Osteoblast (primary cell): ENCODE data around the gene MRPL37. TPM values are rescaled to one million over a fixed set of nuclear protein-coding genes. Genes with fewer than 3 reads are reported as not detected.

Source experiments
- DNase-seq: peaks from one replicate; pipeline ENCODE4 v3.0.0; 2011; ENCODE audit warnings: low spot score, mixed read lengths; ENCODE audit not compliant: insufficient read length; ENCODE audit errors: missing footprints
- H2AFZ ChIP-seq: 2 replicates; pipeline ENCODE4 v1.6.0; 2011; ENCODE audit warnings: mild to moderate bottlenecking, low read length
- H3K27ac ChIP-seq: 2 replicates; pipeline ENCODE4 v1.5.1; 2011; ENCODE audit warnings: mild to moderate bottlenecking, low read depth, low read length, moderate library complexity
- H3K27me3 ChIP-seq: 2 replicates; pipeline ENCODE4 v1.6.0; 2012; ENCODE audit warnings: mild to moderate bottlenecking, control low read depth, inconsistent platforms, low read length, moderate library complexity; ENCODE audit not compliant: insufficient read depth
- H3K36me3 ChIP-seq: 2 replicates; pipeline ENCODE4 v1.5.1; 2011; ENCODE audit warnings: mild to moderate bottlenecking, low read length, control low read depth, moderate library complexity; ENCODE audit not compliant: insufficient read depth
- H3K4me1 ChIP-seq: 2 replicates; pipeline ENCODE4 v1.5.1; 2011; ENCODE audit warnings: mild to moderate bottlenecking, low read length, control low read depth, moderate library complexity; ENCODE audit not compliant: insufficient read depth
- H3K4me2 ChIP-seq: 2 replicates; pipeline ENCODE4 v1.6.0; 2011; ENCODE audit warnings: mild to moderate bottlenecking, low read length; ENCODE audit not compliant: insufficient read depth
- H3K4me3 ChIP-seq: fragments of 200-600 bp; sonication (generic); 3 replicates; pipeline ENCODE4 v1.5.1; 2012; ENCODE audit warnings: mild to moderate bottlenecking, low read length, inconsistent platforms; ENCODE audit not compliant: insufficient read depth
- H3K79me2 ChIP-seq: 2 replicates; pipeline ENCODE4 v1.6.0; 2012; ENCODE audit warnings: mild to moderate bottlenecking, low read length, control low read depth, inconsistent platforms; ENCODE audit not compliant: insufficient read depth
- H3K9me3 ChIP-seq: 2 replicates; pipeline ENCODE4 v1.5.1; 2011; ENCODE audit warnings: low read depth, low read length, control low read depth
- H4K20me1 ChIP-seq: 2 replicates; pipeline ENCODE4 v1.6.0; 2012; ENCODE audit warnings: mild to moderate bottlenecking, low read length, control low read depth; ENCODE audit not compliant: insufficient read depth
- total RNA-seq: library from RNA; depleted of rRNA; stranded (reverse); fragments of >200 nt; gene quantifications from 2 replicates; pipeline ENCODE4 v1.2.3, GENCODE V29; 2012
- TF ChIP-seq, protein P1 (sequence below): IDR thresholded peaks from 2 replicates; pipeline ENCODE4 v1.5.1; 2011; ENCODE audit warnings: mild to moderate bottlenecking, low read depth, low read length, moderate library complexity; ENCODE audit errors: extremely low read depth

The MRPL37 gene
- total RNA-seq, 1 donor: 88.7 TPM

GRCh38 chr1:54167422-54168139 is 32.4 kb upstream of the MRPL37 start:
- no peaks in the 10 kb centered on the region for H3K36me3 ChIP-seq

GRCh38 chr1:54168206-54168965 is 31.6 kb upstream of the MRPL37 start:
- no peak overlapping the region for H3K27ac ChIP-seq
- H3K4me2 ChIP-seq: no peak overlapping the region
- H3K79me2 ChIP-seq: no peaks in the 10 kb centered on the region
- TF ChIP-seq, protein P1, sequence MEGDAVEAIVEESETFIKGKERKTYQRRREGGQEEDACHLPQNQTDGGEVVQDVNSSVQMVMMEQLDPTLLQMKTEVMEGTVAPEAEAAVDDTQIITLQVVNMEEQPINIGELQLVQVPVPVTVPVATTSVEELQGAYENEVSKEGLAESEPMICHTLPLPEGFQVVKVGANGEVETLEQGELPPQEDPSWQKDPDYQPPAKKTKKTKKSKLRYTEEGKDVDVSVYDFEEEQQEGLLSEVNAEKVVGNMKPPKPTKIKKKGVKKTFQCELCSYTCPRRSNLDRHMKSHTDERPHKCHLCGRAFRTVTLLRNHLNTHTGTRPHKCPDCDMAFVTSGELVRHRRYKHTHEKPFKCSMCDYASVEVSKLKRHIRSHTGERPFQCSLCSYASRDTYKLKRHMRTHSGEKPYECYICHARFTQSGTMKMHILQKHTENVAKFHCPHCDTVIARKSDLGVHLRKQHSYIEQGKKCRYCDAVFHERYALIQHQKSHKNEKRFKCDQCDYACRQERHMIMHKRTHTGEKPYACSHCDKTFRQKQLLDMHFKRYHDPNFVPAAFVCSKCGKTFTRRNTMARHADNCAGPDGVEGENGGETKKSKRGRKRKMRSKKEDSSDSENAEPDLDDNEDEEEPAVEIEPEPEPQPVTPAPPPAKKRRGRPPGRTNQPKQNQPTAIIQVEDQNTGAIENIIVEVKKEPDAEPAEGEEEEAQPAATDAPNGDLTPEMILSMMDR: no peak
- H3K27me3 ChIP-seq: no peaks in the 10 kb centered on the region
- H3K36me3 ChIP-seq: no peaks in the 10 kb centered on the region
- no peak for DNase-seq
- H2AFZ ChIP-seq: no peak overlapping the region
- H3K4me3 ChIP-seq: no peak overlapping the region
- no peaks in the 10 kb centered on the region for H3K9me3 ChIP-seq
- no peaks in the 10 kb centered on the region for H3K4me1 ChIP-seq
- no peaks in the 10 kb centered on the region for H4K20me1 ChIP-seq

More at GRCh38 chr1:54167422-54168139, 32.4 kb upstream of the MRPL37 start:
- H4K20me1 ChIP-seq: no peaks in the 10 kb centered on the region
- no peak overlapping the region for H3K27ac ChIP-seq
- H3K4me2 ChIP-seq: no peak overlapping the region
- H3K4me3 ChIP-seq: no peak overlapping the region
- no peaks in the 10 kb centered on the region for H3K4me1 ChIP-seq
- H3K27me3 ChIP-seq: no peaks in the 10 kb centered on the region
- H3K9me3 ChIP-seq: no peaks in the 10 kb centered on the region
- no peak overlapping the region for H2AFZ ChIP-seq
- H3K79me2 ChIP-seq: no peaks in the 10 kb centered on the region
- no peak for DNase-seq
- TF ChIP-seq, protein P1: no peak

- Histone ChIP-seq H4K20me1 (no peaks in the 10 kb centered on the region), H3K4me3 (no peak overlapping the region), H3K79me2 (no peaks in the 10 kb centered on the region), H3K4me1 (no peaks in the 10 kb centered on the region), H3K9me3 (no peaks in the 10 kb centered on the region), H3K27ac (no peak overlapping the region), H3K27me3 (no peaks in the 10 kb centered on the region), H3K4me2 (no peak overlapping the region), H2AFZ (no peak overlapping the region), H3K36me3 (no peaks in the 10 kb centered on the region)
- no peak for DNase-seq
- TF ChIP-seq, protein P1: no peak
Observed at GRCh38 chr1:54169068-54169467, 30.9 kb upstream of the MRPL37 start.

DNA sequence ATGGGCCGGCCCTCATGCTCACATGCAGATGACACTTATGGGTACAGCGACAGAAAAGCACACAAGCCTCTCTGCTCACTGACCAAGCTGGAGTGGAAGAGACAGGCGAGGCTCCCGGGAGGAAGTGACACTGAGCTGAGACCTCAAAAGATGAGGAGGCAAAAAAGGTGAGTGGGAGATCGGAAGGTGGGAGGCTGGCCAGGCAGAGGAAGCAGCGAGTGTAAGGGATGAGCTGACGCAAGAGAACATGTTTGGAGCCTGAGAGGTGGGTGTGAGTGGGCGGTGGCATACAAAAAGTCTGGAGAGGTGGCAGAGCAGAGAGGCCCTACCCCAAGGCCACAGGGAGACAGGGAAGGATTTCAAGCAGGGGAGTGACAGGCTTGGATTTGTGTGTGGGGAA is 29.0 kb upstream of the MRPL37 start:
- H2AFZ ChIP-seq: no peak overlapping the region
- TF ChIP-seq, protein P1: no peak
- H3K4me3 ChIP-seq: no peak overlapping the region
- H3K27me3 ChIP-seq: no peaks in the 10 kb centered on the region
- no peak for DNase-seq
- H3K79me2 ChIP-seq: no peaks in the 10 kb centered on the region
- H3K36me3 ChIP-seq: no peaks in the 10 kb centered on the region
- H4K20me1 ChIP-seq: no peaks in the 10 kb centered on the region
- no peak overlapping the region for H3K4me2 ChIP-seq
- no peaks in the 10 kb centered on the region for H3K4me1 ChIP-seq
- no peaks in the 10 kb centered on the region for H3K9me3 ChIP-seq
- H3K27ac ChIP-seq: no peak overlapping the region
